ENCODE results near the gene PLCH1.

The PLCH1 gene

GRCh38 chr3:155370764-155371503 is 373.9 kb downstream of the PLCH1 start:
- TF ChIP-seq POLR2AphosphoS5 (IDR thresholded peaks at IDR 0.05; ENCODE audit: low read depth, low read length) (no peak), FOXP2 (optimal IDR thresholded peaks at IDR 0.05; ENCODE audit: borderline replicate concordance, extremely low read depth, extremely low read length, insufficient read depth) (no peak), REST (IDR thresholded peaks at IDR 0.05; ENCODE audit: insufficient read depth in 1 of 2, low read depth in 2 of 2, low read length in 2 of 2) (no peak), SIN3A (IDR thresholded peaks at IDR 0.05; ENCODE audit: borderline replicate concordance, insufficient read depth, low read length) (no peak)

GRCh38 chr3:155370198-155370597 is 374.7 kb downstream of the PLCH1 start:
- TF ChIP-seq REST (IDR thresholded peaks at IDR 0.05; ENCODE audit: insufficient read depth in 1 of 2, low read depth in 2 of 2, low read length in 2 of 2), result no peak
- TF ChIP-seq TAF1 (IDR thresholded peaks at IDR 0.05; ENCODE audit: borderline replicate concordance, insufficient read depth, low read length), result no peak
- TF ChIP-seq POLR2AphosphoS5 (IDR thresholded peaks at IDR 0.05; ENCODE audit: low read depth, low read length), result no peak
- TF ChIP-seq SIN3A (IDR thresholded peaks at IDR 0.05; ENCODE audit: borderline replicate concordance, insufficient read depth, low read length), result no peak
- TF ChIP-seq FOXP2 (optimal IDR thresholded peaks at IDR 0.05; ENCODE audit: borderline replicate concordance, extremely low read depth, extremely low read length, insufficient read depth), result no peak

GRCh38 chr3:155369735-155370134 is 375.1 kb downstream of the PLCH1 start:
- no peak for TF ChIP-seq TAF1 (IDR thresholded peaks at IDR 0.05; ENCODE audit: borderline replicate concordance, insufficient read depth, low read length)
- TF ChIP-seq SIN3A (IDR thresholded peaks at IDR 0.05; ENCODE audit: borderline replicate concordance, insufficient read depth, low read length), result no peak
- no peak for TF ChIP-seq POLR2AphosphoS5 (IDR thresholded peaks at IDR 0.05; ENCODE audit: low read depth, low read length)
- TF ChIP-seq REST (IDR thresholded peaks at IDR 0.05; ENCODE audit: insufficient read depth in 1 of 2, low read depth in 2 of 2, low read length in 2 of 2), result no peak
- no peak for TF ChIP-seq FOXP2 (optimal IDR thresholded peaks at IDR 0.05; ENCODE audit: borderline replicate concordance, extremely low read depth, extremely low read length, insufficient read depth)

GRCh38 chr3:155369244-155369643 is 375.6 kb downstream of the PLCH1 start:
- TF ChIP-seq REST (IDR thresholded peaks at IDR 0.05; ENCODE audit: insufficient read depth in 1 of 2, low read depth in 2 of 2, low read length in 2 of 2) (no peak), POLR2AphosphoS5 (IDR thresholded peaks at IDR 0.05; ENCODE audit: low read depth, low read length) (no peak), TAF1 (IDR thresholded peaks at IDR 0.05; ENCODE audit: borderline replicate concordance, insufficient read depth, low read length) (no peak), FOXP2 (optimal IDR thresholded peaks at IDR 0.05; ENCODE audit: borderline replicate concordance, extremely low read depth, extremely low read length, insufficient read depth) (no peak), SIN3A (IDR thresholded peaks at IDR 0.05; ENCODE audit: borderline replicate concordance, insufficient read depth, low read length) (no peak)
